T47D (cell line): ENCODE measurements around the gene C4A.
A peak's percentile ranks its signal among the peaks of the same experiment; 100 is the strongest.

ENCODE experiments used
- DNase-seq, 2 experiments: peaks; one replicate each; pipeline versions ENCODE4 v3.0.0 to v3.0.0-alpha.2; 2011 to 2012; ENCODE audit warnings: low read depth in 1 of 2, low spot score in 1 of 2
- JUND ChIP-seq: IDR thresholded peaks from 2 replicates; pipeline ENCODE4 v1.6.1; 2012; ENCODE audit warnings: low read depth
- in situ Hi-C: cut with HindIII; loops from 2 replicates; pipeline ENCODE4 v1.10.0; 2016; ENCODE audit warnings: low sequenced_read_pairs, low pct_unique_long_range_greater_than_20kb

C4A gene

GRCh38 chr6:31948753-31949413, 33.0 kb upstream of the C4A start:
- in situ Hi-C loops, result no loop called here
- DNase-seq, result no peak
- no peak for TF ChIP-seq JUND

DNA sequence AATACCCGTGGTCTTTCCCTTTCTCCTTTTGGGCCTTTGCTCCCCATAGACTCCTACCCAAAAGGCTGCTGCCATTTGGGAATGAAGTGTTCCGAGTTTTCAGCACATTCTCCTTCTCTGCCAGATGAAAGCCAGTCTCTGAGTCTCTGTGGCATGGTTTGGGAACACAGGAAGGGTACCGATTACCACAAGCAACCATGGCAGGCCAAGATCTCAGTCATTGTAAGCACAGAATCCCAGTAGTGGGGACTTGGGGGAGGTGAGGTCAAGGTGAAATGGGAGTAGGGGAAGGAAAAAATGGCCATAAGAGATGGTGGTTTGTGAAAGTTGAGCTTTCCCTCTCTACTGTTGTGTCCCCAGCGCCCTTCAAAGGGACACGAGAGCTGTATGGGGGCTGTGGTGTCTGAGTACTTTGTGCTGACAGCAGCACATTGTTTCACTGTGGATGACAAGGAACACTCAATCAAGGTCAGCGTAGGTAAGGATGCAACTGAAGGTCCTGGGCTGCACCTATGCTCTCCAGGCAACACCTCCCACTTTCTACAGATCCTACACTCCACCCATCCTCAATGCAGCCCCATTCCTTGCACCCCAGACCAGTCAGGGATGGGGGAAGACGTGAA, 31.8 kb upstream of the C4A start:
- DNase-seq, result no peak
- in situ Hi-C loops, result no loop called here
- TF ChIP-seq JUND, result no peak

DNA sequence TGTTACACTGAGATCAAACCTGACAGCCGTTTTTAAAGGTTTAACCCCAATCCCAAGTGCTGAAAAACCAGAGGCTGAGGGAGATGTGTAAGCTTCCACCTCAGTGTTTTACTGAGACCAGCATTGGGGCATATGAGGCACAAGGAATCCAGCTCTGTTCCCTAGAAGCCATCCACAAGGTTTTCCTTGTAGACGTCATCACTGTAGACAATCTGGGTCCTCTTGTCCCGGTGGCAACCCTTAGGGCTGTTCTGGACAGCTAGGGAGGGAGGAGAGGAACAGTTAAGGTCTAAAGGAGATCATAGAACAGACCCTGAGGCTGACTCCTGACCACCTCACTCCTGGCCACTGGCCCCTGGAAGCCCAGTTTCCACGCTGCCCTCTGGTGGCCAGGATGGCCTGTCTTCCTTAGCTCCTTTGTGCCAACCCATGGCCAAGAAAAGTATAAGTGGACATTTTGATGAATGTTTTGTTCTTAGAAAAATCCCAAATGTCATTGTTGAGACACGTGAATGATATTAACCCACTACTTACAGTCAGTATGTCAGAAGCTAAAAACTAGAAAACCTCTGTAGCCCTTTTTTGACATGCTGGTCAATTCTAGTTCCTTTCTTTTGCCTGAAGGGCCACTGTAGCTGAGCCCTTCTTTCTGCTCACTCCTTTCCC, 29.6 kb upstream of the C4A start:
- DNase-seq, result peak; percentile 65 to 73
- in situ Hi-C loops, result no loop called here
- TF ChIP-seq JUND, result no peak

- TF ChIP-seq JUND, result no peak
- in situ Hi-C loops, result no loop called here
- DNase-seq, result no peak
These were observed 29.0 kb upstream of the C4A start for GRCh38 chr6:31952890-31953289.

DNA sequence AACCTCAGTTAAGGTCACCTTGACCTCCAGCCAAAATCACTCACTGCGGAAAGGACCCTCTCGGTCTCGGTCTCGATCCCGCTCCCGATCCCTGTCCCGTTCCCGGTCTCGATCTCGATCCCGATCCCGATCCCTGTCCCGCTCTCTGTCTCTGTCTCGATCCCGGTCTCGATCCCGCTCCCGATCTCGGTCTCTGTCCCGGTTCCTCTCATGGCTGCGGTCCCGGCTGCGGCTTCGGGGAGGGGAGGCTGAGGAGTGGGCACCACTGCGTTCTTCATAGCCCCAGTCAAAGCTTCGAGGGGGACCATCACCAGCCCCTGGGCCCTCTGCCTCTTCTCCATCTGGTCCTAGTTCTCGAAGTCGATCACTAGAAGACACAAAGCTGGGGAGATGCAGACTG, 27.3 kb upstream of the C4A start:
- in situ Hi-C loops, result no loop called here
- DNase-seq, result no peak
- no peak for TF ChIP-seq JUND

DNA sequence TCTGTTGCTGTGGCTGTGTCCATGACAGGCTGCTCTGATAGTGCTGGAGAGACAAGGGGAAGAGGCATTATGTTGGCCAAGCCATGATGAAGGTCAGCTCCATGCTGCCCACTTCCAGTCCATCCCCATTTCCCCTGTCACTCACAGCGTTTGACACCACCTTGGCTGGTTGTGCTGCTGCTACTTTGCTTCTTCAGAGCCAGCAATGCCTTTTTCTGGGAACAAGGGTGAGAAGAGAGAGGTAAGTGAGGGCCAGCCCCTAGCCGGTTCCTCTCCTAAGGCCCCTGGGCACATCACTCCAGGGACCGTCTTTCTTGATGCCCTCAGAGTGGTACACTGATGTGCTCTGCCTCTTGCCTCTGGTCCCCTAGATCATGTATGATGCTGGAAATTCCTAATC, 25.1 kb upstream of the C4A start:
- no peak for TF ChIP-seq JUND
- no peak for DNase-seq
- in situ Hi-C loops, result no loop called here

GRCh38 chr6:31958412-31958740, 23.5 kb upstream of the C4A start:
- in situ Hi-C loops, result no loop called here
- no peak for DNase-seq
- no peak for TF ChIP-seq JUND

- TF ChIP-seq JUND, result no peak
- peak; percentile 98 for DNase-seq
- in situ Hi-C loops, result no loop called here
These were observed 22.8 kb upstream of the C4A start, which contains the start of the genes NELFE and SKIC2 for GRCh38 chr6:31958741-31959739. Gene NELFE (minus strand): TSS chr6:31958971. CDS start chr6:31958446, 525 bp downstream. Gene SKIC2 (plus strand): TSS chr6:31959175. CDS start chr6:31959193, 18 bp downstream.

GRCh38 chr6:31961616-31962015, 20.2 kb upstream of the C4A start:
- in situ Hi-C loops, result no loop called here
- no peak for DNase-seq
- TF ChIP-seq JUND, result no peak

- in situ Hi-C loops, result no loop called here
- no peak for DNase-seq
- no peak for TF ChIP-seq JUND
These were observed 17.9 kb upstream of the C4A start for GRCh38 chr6:31963921-31964320.

- in situ Hi-C loops, result no loop called here
- DNase-seq, result no peak
- TF ChIP-seq JUND, result no peak
These were observed 16.2 kb upstream of the C4A start for GRCh38 chr6:31965700-31966099.

- no peak for TF ChIP-seq JUND
- in situ Hi-C loops, result no loop called here
- no peak for DNase-seq
These were observed 15.4 kb upstream of the C4A start for GRCh38 chr6:31966506-31966905.
